Hepatocyte (in vitro differentiated cells): ENCODE measurements around the gene TEAD3.

Experiments used
- EZH2 ChIP-seq: fragments of 200-600 bp; sonication (generic); IDR thresholded peaks from 2 replicates; pipeline ENCODE4 v1.6.1; 2016; ENCODE audit warnings: antibody characterized with exemption, mild to moderate bottlenecking, borderline replicate concordance
- EZH2phosphoT487 ChIP-seq: fragments of 200-600 bp; sonication (generic); IDR thresholded peaks from one replicate; pipeline ENCODE4 v1.6.1; 2018; ENCODE audit warnings: antibody characterized with exemption, mild to moderate bottlenecking, low read depth, moderate library complexity; ENCODE audit not compliant: unreplicated experiment, severe bottlenecking
- TF ChIP-seq, protein P1 (sequence below): fragments of 200-600 bp; sonication (generic); IDR thresholded peaks from 2 replicates; pipeline ENCODE4 v1.5.1; 2016; ENCODE audit warnings: antibody characterized with exemption, mild to moderate bottlenecking; ENCODE audit not compliant: poor library complexity

DNA sequence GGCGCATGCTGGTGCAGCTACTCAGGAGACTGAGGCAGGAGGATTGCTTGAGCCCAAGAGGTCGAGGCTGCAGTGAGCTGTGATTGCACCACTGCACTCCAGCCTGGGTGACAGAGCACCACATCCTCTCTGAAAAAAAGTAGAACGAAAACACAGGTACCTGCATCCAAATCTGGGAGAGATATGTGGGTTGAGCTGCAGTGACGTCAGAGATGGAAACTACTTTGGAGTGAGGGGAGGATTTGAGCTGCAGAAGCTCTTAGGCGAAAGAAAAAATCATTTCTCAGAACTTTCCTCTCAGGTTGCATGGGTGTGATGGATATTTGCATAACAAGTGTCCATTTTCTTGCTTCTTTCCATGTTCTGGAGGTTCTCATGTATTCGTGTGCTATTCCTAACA lies 19.8 kb upstream of the TEAD3 start:
- TF ChIP-seq, protein P1, sequence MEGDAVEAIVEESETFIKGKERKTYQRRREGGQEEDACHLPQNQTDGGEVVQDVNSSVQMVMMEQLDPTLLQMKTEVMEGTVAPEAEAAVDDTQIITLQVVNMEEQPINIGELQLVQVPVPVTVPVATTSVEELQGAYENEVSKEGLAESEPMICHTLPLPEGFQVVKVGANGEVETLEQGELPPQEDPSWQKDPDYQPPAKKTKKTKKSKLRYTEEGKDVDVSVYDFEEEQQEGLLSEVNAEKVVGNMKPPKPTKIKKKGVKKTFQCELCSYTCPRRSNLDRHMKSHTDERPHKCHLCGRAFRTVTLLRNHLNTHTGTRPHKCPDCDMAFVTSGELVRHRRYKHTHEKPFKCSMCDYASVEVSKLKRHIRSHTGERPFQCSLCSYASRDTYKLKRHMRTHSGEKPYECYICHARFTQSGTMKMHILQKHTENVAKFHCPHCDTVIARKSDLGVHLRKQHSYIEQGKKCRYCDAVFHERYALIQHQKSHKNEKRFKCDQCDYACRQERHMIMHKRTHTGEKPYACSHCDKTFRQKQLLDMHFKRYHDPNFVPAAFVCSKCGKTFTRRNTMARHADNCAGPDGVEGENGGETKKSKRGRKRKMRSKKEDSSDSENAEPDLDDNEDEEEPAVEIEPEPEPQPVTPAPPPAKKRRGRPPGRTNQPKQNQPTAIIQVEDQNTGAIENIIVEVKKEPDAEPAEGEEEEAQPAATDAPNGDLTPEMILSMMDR, result no peak
- TF ChIP-seq EZH2phosphoT487 (no peak), EZH2 (no peak)
